NCI-H524 treated with DMSO at 0.1 percent for 48 hours (cell line): ENCODE results near the gene KLHL29.

Experiments
- DNase-seq: peaks from one replicate; lab custom pipeline; 2025; lab: John Stamatoyannopoulos, UW

The KLHL29 gene

GRCh38 chr2:23452372-23452771 lies 67.4 kb downstream of the KLHL29 start:
- no peak for DNase-seq

- DNase-seq: no peak
Observed at GRCh38 chr2:23452853-23453420, 68.0 kb downstream of the KLHL29 start.

GRCh38 chr2:23453432-23453831 lies 68.5 kb downstream of the KLHL29 start:
- no peak for DNase-seq

- DNase-seq: no peak
Observed at GRCh38 chr2:23453836-23454460, 69.0 kb downstream of the KLHL29 start.

- DNase-seq: no peak
Observed at GRCh38 chr2:23454501-23455120, 69.6 kb downstream of the KLHL29 start.

GRCh38 chr2:23456396-23456795 lies 71.4 kb downstream of the KLHL29 start:
- DNase-seq: no peak

- no peak for DNase-seq
Observed at GRCh38 chr2:23456881-23457760, 72.1 kb downstream of the KLHL29 start.

GRCh38 chr2:23457990-23458682 lies 73.2 kb downstream of the KLHL29 start:
- no peak for DNase-seq

GRCh38 chr2:23459032-23459431 lies 74.1 kb downstream of the KLHL29 start:
- no peak for DNase-seq

- no peak for DNase-seq
Observed at GRCh38 chr2:23460228-23460627, 75.2 kb downstream of the KLHL29 start.

GRCh38 chr2:23460993-23461392 lies 76.0 kb downstream of the KLHL29 start:
- DNase-seq: no peak

GRCh38 chr2:23464156-23464555 lies 79.2 kb downstream of the KLHL29 start:
- DNase-seq: no peak

GRCh38 chr2:23464905-23465537 lies 80.0 kb downstream of the KLHL29 start:
- DNase-seq: no peak

- DNase-seq: no peak
Observed at GRCh38 chr2:23465936-23466335, 81.0 kb downstream of the KLHL29 start.

GRCh38 chr2:23467618-23468017 lies 82.6 kb downstream of the KLHL29 start:
- no peak for DNase-seq

- no peak for DNase-seq
Observed at GRCh38 chr2:23468474-23469141, 83.6 kb downstream of the KLHL29 start.

- no peak for DNase-seq
Observed at GRCh38 chr2:23469142-23469540, 84.2 kb downstream of the KLHL29 start.

- DNase-seq: no peak
Observed at GRCh38 chr2:23475036-23475435, 90.1 kb downstream of the KLHL29 start.

GRCh38 chr2:23475473-23475872 lies 90.5 kb downstream of the KLHL29 start:
- no peak for DNase-seq

GRCh38 chr2:23476786-23477185 lies 91.8 kb downstream of the KLHL29 start:
- no peak for DNase-seq

GRCh38 chr2:23477392-23477791 lies 92.4 kb downstream of the KLHL29 start:
- no peak for DNase-seq
